ENCODE data around the gene SGTA.

GRCh38 chr19:2812414-2813234, 29.6 kb upstream of the SGTA start:
- TF ChIP-seq POLR2A (IDR thresholded peaks at IDR 0.05; ENCODE audit: low read length): no peak
- TF ChIP-seq GATA1 (IDR thresholded peaks at IDR 0.05; ENCODE audit: low read depth, low read length): no peak

Measured in erythroblast (primary cell).